Activated CD4-positive, alpha-beta T cell treated with anti-CD3 and anti-CD28 coated beads, Interleukin-2, Interleukin-6, amounts not matched to agents 100 ng/mL and 50 ng/mL, durations not matched to agents 16 hours and 8 hours (primary cell): ENCODE measurements around the gene SLC35F5.
"Not testable (repeated sequence)": the region's sequence is repeated elsewhere in the genome, so short reads cannot be mapped to it uniquely, and the experiment has no call there.

Source experiments
- DNase-seq: peaks from one replicate; pipeline ENCODE4 v3.0.0-alpha.2; 2020

SLC35F5 gene, protein sequence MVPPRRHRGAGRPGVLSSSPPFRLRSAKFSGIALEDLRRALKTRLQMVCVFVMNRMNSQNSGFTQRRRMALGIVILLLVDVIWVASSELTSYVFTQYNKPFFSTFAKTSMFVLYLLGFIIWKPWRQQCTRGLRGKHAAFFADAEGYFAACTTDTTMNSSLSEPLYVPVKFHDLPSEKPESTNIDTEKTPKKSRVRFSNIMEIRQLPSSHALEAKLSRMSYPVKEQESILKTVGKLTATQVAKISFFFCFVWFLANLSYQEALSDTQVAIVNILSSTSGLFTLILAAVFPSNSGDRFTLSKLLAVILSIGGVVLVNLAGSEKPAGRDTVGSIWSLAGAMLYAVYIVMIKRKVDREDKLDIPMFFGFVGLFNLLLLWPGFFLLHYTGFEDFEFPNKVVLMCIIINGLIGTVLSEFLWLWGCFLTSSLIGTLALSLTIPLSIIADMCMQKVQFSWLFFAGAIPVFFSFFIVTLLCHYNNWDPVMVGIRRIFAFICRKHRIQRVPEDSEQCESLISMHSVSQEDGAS

DNA sequence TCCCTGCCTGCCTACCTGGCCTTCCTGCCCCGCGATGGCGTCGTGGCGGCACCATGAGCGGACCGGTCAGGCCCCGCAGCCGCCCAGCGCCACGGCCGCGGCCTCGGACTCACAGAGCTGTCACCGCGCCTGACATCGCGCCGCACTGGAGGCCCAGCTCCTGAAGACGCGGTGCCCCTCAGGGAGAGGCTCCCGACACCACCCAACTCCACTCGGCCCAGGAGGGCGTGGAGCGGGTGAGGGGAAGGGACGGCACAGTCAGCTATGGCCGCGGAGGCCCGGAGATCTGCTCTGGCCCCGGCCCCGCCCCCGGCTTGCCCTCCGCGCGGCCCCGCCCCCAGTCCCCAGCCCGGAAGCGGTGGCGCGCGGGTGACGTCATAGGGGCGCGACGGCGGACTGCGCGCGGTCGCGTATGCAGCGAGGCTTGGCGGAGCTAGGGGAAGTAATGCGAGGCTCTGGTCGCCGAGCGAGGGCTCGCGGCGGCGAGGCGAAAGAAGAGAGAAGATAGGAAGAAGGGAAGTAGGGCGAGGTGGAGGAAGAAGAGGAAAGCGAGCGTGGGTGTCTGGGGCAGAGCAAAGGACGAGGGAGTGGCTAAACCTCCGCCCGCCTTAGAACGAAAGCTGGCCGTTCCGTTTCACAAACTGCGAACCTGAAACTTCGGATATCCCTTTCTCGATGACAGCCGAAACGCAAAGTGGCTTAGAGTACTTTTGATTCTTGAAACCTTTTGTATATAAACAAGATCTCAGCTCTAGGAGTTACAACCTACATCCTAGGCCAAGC is at the start of gene SLC35F5:
Gene SLC35F5, minus strand, starts transcription at position 288 of the 783 bp plus-strand sequence. Its CDS starts 233 bp downstream, at position 55.
- peak; percentile 96 for DNase-seq

DNA sequence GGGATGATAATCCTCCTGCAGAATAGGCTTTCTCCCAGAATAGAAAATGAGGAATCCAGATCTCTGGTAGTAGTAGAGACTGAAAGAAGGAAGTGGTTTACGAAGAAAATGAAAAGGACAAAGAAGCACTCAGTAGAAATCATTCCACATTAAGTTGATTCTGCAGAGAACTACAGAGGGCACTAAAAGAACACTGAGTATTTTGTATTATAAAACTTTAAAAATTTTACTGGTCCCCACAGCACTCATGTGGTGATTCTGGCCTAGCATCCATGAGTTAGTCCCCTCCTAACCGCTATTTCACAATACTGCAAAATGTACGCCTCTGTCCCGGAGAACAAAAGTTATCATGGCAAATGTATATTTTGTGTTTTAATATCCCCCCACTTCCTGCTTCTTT is 42.9 kb upstream of the SLC35F5 start:
- DNase-seq: no peak

DNA sequence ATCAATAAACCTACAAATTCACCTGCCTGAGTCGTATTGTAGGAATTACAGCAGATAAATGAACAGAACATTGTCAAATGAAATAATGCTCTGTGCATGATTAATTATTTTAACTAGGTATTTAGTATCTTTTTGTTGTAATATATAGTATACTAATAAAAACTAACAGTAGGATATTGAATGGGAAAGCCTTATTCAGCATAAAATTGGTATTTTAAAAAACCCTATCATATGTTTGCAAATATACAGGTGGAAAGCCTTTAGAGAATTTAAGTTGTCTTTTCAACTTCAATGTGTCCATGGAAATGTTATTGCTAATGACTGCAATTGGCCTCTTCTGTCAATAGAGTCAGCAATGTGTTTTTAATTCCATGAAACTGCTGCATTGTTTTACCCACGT is 40.8 kb upstream of the SLC35F5 start:
- no peak for DNase-seq

DNA sequence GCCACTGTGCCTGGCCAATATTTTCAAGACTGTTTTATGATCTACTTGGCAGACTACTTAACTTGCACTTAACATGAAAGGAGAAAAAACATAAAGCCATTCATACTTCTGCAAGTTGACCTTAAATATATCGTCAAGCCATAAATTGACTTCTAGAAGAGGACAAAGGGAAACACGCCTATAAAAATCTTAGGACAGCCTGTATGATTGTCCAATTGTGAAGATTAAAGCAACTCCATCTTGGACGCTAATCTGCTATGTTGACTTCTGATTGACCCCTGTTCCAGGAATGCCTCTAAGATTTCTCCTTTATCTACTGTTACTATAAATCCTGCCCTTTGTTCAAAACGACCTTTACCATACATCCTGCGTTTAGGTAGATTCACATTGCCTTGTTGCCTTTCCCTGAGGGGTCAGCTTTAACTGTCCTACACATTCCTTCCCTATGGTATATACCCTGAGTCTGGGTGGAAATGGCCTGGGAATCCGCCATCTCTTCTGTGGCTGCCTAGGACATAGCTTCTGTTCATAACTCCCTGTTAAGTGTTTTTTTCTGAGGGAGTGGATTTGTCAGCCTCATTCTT is 40.2 kb upstream of the SLC35F5 start:
- DNase-seq: no peak

DNA sequence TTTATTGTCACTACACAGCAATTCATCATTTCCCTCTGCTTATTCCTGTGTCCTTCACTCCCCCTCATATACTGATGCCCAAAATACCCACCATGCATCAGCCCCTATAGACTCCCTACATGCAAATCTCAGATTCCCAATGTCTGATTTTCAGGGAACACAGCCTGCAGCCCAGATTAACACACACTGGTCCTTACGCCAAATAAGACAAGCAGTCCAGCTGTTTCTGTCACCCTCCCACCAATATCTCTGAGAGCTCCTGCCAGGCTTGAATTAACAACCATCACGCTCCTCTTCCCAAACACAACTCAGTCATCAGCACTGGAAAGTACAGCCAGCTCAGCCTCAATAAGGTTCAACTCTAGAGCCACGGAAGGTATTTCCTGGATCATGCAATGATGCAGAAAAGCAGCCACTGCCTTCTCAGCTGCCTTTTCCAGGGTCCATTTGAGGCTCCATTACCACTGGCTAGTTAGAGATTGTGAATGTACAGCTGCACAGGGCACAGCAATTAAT is 39.0 kb upstream of the SLC35F5 start:
- DNase-seq: no peak

DNA sequence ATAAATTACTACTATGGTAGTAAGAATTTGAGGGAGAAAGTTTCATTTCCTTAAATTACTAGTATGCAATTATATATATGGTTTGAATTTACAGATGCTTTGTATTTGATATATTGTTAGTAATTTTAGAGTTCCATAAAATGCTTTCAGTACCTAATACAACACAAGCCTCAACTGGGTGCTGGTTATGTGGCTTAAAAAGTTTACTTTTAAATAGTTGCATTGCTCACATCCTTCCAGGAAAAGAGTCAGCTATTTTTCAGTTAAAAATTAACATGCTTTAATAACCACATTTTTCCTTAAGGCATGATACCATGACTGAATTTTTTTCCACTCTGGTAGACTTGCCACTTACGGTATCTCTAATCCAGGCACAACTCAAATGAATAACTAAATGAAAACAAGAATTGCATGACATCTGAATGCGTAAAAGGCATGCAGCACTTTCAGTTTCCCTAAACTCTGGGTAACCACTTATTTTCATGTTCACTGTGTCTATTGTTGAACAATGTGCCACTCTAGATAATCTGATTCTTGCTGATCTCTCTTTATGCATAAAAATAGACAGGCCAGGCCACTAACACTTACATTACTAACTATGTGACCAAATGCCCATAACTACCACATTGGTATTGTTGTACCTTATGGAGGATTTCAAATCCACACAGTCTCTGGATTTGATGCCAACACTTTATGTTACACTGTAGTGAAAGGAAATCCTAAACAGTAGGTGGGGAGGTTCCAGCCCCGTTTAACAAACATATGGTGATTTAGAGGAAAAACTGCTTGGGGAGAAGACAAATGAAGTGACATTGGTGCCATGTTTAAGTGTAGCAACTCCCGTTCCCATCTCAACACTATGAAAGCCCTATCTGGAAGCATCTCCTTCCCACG is 35.5 kb upstream of the SLC35F5 start:
- DNase-seq: peak; percentile 74

DNA sequence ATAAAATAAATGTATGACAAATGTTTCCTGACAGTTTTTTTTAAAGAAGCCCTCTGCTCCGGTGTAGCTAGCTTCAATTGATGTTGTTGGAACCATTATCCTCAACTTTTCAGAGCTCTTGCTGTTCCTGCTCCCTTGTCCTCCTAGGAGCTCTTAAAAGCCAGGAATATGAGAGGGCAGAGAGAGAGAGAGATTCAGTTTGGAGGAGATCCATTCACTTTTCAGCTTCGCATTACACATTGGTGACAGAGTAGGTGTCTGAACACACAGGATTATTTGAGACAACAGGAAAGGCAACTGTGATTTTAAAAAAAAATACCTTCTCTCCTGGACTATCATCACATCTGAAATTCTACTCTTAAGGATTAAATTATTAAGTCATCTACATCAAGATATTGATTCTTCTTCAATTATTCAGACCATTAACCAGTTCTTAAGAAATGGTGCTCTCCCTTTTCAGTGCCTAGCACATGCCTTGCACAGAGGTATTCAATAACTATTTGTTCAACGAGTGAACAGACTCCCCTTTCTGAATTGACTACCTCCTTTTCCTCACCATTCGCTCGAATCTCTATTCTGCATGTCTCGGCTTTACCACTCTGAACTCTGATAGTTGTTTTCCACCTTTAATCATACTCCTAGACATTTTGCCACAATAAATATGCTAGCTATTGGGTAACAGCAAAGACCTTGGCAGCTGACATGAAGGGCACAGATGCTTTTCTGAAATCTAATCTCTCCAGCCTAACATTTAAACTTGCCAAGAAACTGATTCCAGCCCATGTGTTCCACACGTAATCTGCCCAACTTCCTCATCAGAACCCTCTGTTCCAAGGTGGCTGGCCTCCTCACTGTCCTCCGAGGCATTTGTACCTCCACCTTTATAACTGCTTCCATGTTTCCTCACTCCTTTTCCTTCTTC is 28.6 kb upstream of the SLC35F5 start:
- DNase-seq: no peak

DNA sequence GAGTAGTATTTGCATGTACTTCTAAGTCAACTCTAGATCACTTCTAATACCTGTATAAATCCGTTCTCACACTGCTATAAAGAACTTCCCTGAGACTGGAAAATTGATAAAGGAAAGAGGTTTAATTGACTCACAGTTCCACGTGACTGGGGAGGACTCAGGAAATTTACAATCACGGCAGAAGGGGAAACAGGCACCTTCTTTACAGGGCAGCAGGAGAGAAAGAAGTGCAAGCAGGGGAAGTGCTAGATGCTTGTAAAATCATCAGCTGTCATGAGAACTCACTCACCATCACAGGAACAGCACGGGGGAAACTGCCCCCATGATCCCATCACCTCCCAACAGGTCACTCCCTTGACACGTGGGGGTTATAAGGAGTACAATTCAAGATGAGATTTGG is 24.0 kb upstream of the SLC35F5 start:
- no peak for DNase-seq

DNA sequence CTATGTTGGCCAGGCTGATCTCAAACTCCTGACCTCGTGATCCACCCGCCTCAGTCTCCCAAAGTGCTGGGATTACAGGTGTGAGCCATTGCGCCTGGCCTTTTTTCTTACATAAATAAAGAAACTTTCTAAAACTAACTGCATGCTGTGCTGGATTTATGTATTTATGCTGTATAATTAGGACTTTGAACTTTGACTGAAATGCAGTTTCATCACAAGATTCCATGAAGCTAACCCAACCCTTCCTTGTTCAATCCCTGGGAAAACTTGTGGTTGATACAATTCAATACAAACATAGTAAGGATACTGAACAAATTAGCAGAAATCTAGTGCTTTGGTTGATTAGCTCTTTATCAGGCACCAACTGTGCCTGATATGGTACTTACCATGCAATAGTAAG is 20.9 kb upstream of the SLC35F5 start:
- no peak for DNase-seq

DNA sequence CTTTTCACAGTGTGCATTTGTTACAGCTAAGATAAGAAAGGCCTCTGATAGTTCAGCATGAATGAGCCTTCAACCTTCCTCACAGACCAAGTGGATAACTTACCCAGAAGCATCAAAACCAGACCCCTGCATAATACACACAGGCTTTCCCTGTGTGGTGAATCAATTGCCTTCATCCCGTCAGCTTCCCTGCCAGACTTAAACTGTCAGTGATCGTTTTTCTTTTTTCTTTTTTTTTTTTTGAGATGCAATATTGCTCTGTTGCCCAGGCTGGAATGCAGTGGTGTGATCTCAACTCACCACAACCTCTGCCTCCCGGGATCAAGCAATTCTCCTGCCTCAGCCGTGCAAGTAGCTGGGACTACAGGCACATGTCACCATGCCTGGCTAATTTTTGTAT is 20.5 kb upstream of the SLC35F5 start:
- DNase-seq: no peak

DNA sequence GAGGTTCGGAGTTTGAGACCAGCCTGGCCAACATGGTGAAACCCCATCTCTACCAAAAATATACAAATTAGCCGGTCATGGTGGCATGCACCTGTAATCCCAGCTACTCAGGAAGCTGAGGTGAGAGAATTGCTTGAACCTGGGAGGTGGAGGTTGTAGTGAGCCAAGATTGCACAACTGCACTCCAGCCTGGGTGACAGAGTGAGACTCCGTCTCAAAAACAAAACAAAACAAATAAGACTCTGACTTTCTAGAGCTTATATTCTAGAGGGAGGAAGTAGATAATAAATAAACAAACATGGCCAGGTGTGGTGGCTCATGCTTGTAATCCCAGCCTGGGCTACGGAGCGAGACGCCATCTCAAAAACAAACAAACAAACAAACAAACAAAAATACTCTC is 18.2 kb upstream of the SLC35F5 start:
- not testable (repeated sequence) for DNase-seq

DNA sequence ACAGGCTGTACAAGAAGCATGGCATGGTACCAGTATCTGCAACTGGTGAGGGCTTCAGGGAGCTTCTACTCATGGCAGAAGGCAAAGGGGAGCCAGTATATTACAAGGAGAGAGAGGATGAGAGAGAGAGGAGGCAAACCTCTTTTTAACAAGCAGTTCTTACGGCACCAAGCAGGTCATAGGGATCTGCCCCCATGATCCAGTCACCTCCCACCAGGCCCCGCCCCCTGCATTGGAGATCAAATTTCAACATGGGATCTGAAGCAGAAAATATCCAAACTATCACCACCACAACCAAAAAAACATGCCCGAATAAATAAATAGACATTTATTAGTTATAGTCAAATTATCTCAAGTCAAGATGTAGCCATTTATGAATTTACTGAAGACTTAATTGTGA is 14.5 kb upstream of the SLC35F5 start:
- DNase-seq: no peak

DNA sequence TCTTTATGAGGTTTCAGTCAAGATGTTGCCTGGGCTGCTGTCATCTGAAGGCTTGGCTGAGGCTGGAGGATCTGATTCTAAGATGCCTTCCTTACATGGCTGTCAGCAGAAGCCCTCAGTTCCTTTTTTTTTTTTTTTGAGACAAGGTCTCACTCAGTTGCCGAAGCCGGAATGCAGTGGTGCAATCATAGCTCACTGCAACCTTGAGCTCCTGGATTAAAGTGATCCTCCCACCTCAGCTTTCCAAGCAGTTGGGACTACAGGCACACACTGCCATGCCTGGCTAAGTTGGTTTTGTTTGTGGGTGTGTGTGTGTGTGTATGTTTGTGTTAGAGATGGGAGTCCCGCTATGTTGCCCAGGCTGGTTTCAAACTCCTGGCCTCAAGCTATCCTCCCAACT is 13.1 kb upstream of the SLC35F5 start:
- DNase-seq: no peak

DNA sequence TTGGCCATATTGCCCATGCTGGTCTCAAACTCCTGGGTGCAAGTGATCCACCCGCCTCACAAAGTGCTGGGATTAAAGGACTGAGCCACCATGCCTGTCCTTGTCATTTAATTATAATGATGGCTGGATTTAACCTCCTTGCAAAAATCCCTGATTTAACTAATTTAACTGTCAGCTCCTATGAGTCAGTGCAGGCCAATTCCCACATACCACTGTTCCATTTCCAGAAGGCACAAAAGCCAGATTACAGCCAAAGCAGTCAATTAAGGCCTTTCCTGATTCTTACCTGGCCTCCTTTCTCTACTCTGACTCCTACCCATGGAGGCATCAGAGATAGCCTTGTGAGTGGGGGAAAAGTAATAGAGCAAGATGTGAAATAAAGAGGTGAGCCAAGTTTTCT is 12.3 kb upstream of the SLC35F5 start:
- DNase-seq: no peak

DNA sequence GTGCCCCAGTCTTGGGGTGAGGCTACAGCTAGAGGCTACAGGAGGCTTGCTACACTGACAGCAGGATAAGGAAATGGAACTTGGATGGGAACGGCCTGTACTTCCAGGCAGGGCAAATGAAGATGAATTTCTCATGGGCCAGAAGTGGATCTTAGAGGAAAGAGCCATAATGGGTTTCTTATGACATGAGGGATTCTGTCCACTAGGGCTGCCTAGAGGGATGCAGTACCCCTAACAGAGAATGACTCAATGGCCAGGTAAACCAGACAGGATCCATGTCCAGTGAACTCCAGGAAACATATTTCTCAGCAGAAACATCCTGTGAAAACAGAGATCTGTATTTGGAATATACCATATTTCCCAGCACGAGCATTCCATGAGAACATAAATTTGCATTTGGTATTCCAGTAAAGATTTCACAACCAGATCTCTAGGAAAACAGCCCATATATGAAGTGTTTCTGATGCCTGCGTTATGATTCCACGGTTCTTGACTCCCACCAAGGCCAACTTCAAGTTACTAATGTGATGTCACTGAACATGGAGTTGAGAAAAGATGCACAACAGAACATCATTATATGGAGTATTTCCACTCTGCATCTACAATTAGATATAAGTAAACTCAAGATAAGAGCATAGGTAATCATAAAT is 11.5 kb upstream of the SLC35F5 start:
- DNase-seq: no peak

DNA sequence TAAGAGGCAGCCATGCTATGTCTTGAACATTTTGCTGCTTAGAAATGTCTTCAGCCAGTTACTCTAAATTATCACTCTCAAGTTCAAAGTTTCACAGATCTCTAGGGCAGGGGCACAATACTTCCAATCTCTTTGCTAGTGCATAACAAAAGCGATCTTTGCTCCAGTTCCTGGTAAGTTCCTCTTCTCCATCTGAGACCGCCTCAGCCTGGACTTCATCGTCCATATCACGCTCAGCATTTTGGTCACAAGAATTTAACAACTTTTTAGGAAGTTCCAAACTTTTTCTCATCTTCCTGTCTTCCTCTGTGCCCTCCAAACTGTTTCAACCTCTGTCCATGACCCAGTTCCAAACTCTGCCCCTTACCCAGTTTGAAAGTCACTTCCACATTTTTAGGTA is 8.8 kb upstream of the SLC35F5 start:
- no peak for DNase-seq

DNA sequence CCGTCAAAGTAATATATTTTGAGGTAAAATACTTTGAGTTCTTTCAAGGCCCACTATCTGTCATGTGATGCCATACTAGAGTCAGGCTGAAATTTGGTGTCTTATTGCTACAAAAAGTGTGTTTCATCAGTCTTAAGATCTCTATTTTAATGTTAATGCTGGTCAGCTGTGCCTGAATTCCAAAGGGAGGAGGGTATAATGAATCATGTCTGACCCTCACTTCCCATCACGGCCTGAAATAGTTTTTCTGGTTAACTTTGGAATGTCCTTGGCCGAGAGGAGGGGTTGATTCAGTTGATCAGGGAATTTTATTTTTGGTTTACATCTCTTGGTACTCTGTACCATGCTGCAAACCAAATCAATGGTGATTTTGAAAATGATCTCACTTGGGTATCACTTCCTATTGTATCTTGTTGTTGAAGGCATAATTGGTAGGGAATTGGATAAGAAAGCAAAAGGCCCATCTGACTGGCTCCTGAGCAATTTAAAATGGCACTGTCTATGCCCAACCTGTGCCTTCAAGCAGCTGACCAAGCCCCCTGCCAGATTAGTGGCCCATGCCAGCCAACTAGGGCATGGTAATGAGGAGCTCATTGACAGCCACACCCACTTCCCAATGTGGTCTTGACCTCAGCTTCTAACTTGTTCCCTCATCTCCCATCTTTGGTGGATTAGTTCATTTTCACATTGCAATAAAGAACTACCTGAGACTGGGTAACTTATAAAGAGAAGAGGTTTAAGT is 6.1 kb upstream of the SLC35F5 start:
- no peak for DNase-seq

DNA sequence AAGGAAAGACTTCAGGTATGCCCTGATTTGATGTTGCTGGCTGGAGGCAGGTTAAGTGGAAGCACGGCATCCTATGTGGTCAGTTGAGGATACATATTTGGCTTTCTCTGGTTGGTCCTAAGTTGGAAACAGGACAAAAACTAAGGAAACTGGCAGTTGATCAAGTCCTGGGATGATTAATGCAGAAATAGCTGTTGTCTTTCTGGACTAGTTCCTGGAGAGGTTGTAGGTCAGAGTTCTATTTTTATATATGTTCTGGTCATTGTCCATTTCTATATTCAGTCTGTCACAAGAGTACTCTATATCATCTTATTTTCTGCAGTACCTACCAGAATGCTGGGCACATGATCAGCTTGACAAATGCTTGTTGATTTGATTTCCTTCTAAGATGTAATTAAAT is 4.0 kb upstream of the SLC35F5 start:
- DNase-seq: no peak

DNA sequence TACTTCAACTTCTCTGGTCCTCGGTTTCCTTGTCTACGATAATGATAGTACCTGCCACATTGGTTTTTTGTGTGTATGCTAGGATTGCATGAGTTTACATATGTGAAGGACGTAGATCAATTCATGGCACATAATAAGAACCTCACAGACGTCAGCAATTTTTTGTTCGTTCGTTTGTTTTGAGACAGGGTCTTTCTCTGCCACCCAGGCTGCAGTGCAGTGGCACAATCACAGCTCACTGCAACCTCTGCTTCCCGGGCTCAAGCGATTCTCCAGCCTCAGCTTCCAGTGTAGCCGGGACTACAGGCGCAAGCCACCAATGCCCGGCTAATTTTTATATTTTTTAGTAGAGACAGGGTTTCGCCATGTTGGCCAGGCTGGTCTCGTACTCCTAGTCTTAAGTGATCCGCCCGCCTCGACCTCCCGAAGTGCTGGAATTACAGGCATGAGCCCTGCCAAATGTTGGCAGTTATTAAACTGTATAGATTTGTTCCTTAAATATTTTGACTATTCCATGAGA is 756 bp upstream of the SLC35F5 start:
- no peak for DNase-seq
